HEK293 (cell line): ENCODE measurements around the gene TEX12.

ENCODE experiments used
- CTCF ChIA-PET: fragments of 350-600 bp; formaldehyde crosslinking; extraction: SDS; loops from one replicate; lab custom pipeline; 2021; ENCODE audit warnings: antibody characterized with exemption; lab: Yijun Ruan, JAX
- POLR2A ChIA-PET: fragments of 300-600 bp; formaldehyde crosslinking; extraction: SDS; loops from one replicate; lab custom pipeline; 2020; ENCODE audit warnings: antibody characterized with exemption, inconsistent platforms; lab: Yijun Ruan, JAX
- H3K27ac ChIP-seq: fragments of 200-500 bp; sonication (Bioruptor generic); 2 replicates; pipeline ENCODE4 v1.5.1; 2014; ENCODE audit warnings: low read depth, low read length, control low read depth, inconsistent platforms; ENCODE audit errors: extremely low read depth
- H3K36me3 ChIP-seq, 2 experiments: fragments of 200-500 bp in 1 of 2; sonication (Bioruptor generic) in 1 of 2; 1 replicate in 1 of 2; 2 replicates in 1 of 2; pipeline ENCODE4 v1.5.1; 2014 to 2017; ENCODE audit warnings: inconsistent platforms in 2 of 2, low read length in 2 of 2; ENCODE audit not compliant: control insufficient read depth in 2 of 2, insufficient read depth in 1 of 2
- H3K4me1 ChIP-seq: fragments of 200-500 bp; sonication (Bioruptor generic); 2 replicates; pipeline ENCODE4 v1.5.1; 2014; ENCODE audit warnings: mild to moderate bottlenecking, low read length, inconsistent platforms; ENCODE audit not compliant: control insufficient read depth, insufficient read depth
- H3K4me3 ChIP-seq: 2 replicates; pipeline ENCODE4 v1.5.1; 2011; ENCODE audit warnings: low read depth, mild to moderate bottlenecking, control low read depth, low read length, moderate library complexity
- H3K9me3 ChIP-seq: fragments of 200-500 bp; sonication (Bioruptor generic); 2 replicates; pipeline ENCODE4 v1.5.1; 2014; ENCODE audit warnings: low read depth, low read length, inconsistent platforms; ENCODE audit not compliant: control insufficient read depth, insufficient read depth
- ATF2 ChIP-seq: fragments of 450-650 bp; formaldehyde crosslinking; IDR thresholded peaks from 2 replicates; pipeline ENCODE4 v1.5.1; 2016; ENCODE audit warnings: missing biosample characterization, missing genetic modification characterization, low read depth
- GLI2 ChIP-seq: fragments of 450-650 bp; formaldehyde crosslinking; IDR thresholded peaks from 2 replicates; pipeline ENCODE4; 2017; ENCODE audit warnings: missing biosample characterization, missing genetic modification characterization, low read depth, borderline replicate concordance
- HOXC10 ChIP-seq: sonication (generic); formaldehyde crosslinking; IDR thresholded peaks from 2 replicates; pipeline ENCODE4 v1.8.1; 2023; ENCODE audit warnings: mild to moderate bottlenecking, missing genetic modification reagents
- KLF8 ChIP-seq: fragments of 450-650 bp; formaldehyde crosslinking; IDR thresholded peaks from 2 replicates; pipeline ENCODE4 v1.5.1; 2016; ENCODE audit warnings: missing biosample characterization, missing genetic modification characterization
- OVOL3 ChIP-seq: fragments of 450-650 bp; formaldehyde crosslinking; IDR thresholded peaks from 2 replicates; pipeline ENCODE4 v1.5.1; 2016; ENCODE audit warnings: missing biosample characterization, missing genetic modification characterization
- SALL2 ChIP-seq: fragments of 450-650 bp; formaldehyde crosslinking; IDR thresholded peaks from 2 replicates; pipeline ENCODE4 v1.5.0; 2017; ENCODE audit warnings: missing biosample characterization, mild to moderate bottlenecking, missing genetic modification characterization, borderline replicate concordance
- TSHZ1 ChIP-seq: fragments of 450-650 bp; formaldehyde crosslinking; IDR thresholded peaks from 2 replicates; pipeline ENCODE4 v1.5.1; 2016; ENCODE audit warnings: missing biosample characterization, missing genetic modification characterization, borderline replicate concordance
- YY2 ChIP-seq: fragments of 450-650 bp; formaldehyde crosslinking; IDR thresholded peaks from 2 replicates; pipeline ENCODE4 v1.5.1; 2016; ENCODE audit warnings: missing biosample characterization, missing genetic modification characterization
- ZBTB17 ChIP-seq: fragments of 450-650 bp; formaldehyde crosslinking; IDR thresholded peaks from 2 replicates; pipeline ENCODE4 v1.5.1; 2016; ENCODE audit warnings: missing biosample characterization, missing genetic modification characterization
- ZBTB26 ChIP-seq: fragments of 450-650 bp; formaldehyde crosslinking; optimal IDR thresholded peaks from 2 replicates; pipeline ENCODE3; 2016; ENCODE audit warnings: missing biosample characterization, mild to moderate bottlenecking, missing genetic modification characterization
- ZFP41 ChIP-seq: fragments of 450-650 bp; formaldehyde crosslinking; IDR thresholded peaks from 2 replicates; pipeline ENCODE4 v1.5.1; 2016; ENCODE audit warnings: missing biosample characterization, missing genetic modification characterization, borderline replicate concordance
- ZNF155 ChIP-seq: fragments of 450-650 bp; formaldehyde crosslinking; IDR thresholded peaks from 2 replicates; pipeline ENCODE4 v1.5.1; 2016; ENCODE audit warnings: missing biosample characterization, missing genetic modification characterization
- ZNF341 ChIP-seq: fragments of 450-650 bp; formaldehyde crosslinking; IDR thresholded peaks from 2 replicates; pipeline ENCODE4; 2016; ENCODE audit warnings: low read depth, missing biosample characterization, missing genetic modification characterization
- ZNF354C ChIP-seq: fragments of 450-650 bp; formaldehyde crosslinking; IDR thresholded peaks from 2 replicates; pipeline ENCODE4 v1.5.1; 2016; ENCODE audit warnings: missing biosample characterization, missing genetic modification characterization, low read depth, borderline replicate concordance
- ZNF449 ChIP-seq: fragments of 450-650 bp; formaldehyde crosslinking; IDR thresholded peaks from 2 replicates; pipeline ENCODE4 v1.5.1; 2017; ENCODE audit warnings: missing biosample characterization, mild to moderate bottlenecking, missing genetic modification characterization, moderate library complexity
- ZNF514 ChIP-seq: fragments of 450-650 bp; formaldehyde crosslinking; IDR thresholded peaks from 2 replicates; pipeline ENCODE4 v1.5.1; 2016; ENCODE audit warnings: missing biosample characterization, missing genetic modification characterization
- ZNF558 ChIP-seq: fragments of 450-650 bp; formaldehyde crosslinking; IDR thresholded peaks from 2 replicates; pipeline ENCODE4 v1.5.1; 2016; ENCODE audit warnings: missing biosample characterization, missing genetic modification characterization
- ZNF623 ChIP-seq: fragments of 450-650 bp; formaldehyde crosslinking; IDR thresholded peaks from 2 replicates; pipeline ENCODE4 v1.5.1; 2016; ENCODE audit warnings: missing biosample characterization, missing genetic modification characterization
- ZNF624 ChIP-seq: fragments of 450-650 bp; formaldehyde crosslinking; IDR thresholded peaks from 2 replicates; pipeline ENCODE4 v1.5.1; 2017; ENCODE audit warnings: missing biosample characterization, missing genetic modification characterization
- ZNF626 ChIP-seq: fragments of 450-650 bp; sonication (Bioruptor Pico); formaldehyde crosslinking; IDR thresholded peaks from 2 replicates; pipeline ENCODE4 v1.5.1; 2018; ENCODE audit warnings: missing biosample characterization, missing genetic modification characterization, inconsistent platforms
- ZNF777 ChIP-seq: fragments of 450-650 bp; formaldehyde crosslinking; IDR thresholded peaks from 2 replicates; pipeline ENCODE4 v1.5.1; 2017; ENCODE audit warnings: missing biosample characterization, missing genetic modification characterization, borderline replicate concordance
- ZNF837 ChIP-seq: fragments of 450-650 bp; formaldehyde crosslinking; IDR thresholded peaks from 2 replicates; pipeline ENCODE4 v1.5.1; 2016; ENCODE audit warnings: missing biosample characterization, missing genetic modification characterization
- TF ChIP-seq, protein P1 (sequence below): fragments of 450-650 bp; formaldehyde crosslinking; IDR thresholded peaks from 2 replicates; pipeline ENCODE4 v1.5.1; 2016; ENCODE audit warnings: missing biosample characterization, missing genetic modification characterization

Gene TEX12

GRCh38 chr11:112134473-112134872, 32.7 kb upstream of the TEX12 start (continued):
- TF ChIP-seq ZNF514: no peak
- no peak for TF ChIP-seq ZFP41 (tag by site-specific recombination)
- TF ChIP-seq ZNF626 (tag by site-specific recombination): no peak
- TF ChIP-seq ZNF624 (tag by site-specific recombination): no peak
- no peak for TF ChIP-seq YY2 (tag by site-specific recombination)
- no peak for TF ChIP-seq ZBTB26
- TF ChIP-seq ZNF623 (tag by site-specific recombination): no peak
- TF ChIP-seq ZNF155: no peak
- TF ChIP-seq, protein P1, sequence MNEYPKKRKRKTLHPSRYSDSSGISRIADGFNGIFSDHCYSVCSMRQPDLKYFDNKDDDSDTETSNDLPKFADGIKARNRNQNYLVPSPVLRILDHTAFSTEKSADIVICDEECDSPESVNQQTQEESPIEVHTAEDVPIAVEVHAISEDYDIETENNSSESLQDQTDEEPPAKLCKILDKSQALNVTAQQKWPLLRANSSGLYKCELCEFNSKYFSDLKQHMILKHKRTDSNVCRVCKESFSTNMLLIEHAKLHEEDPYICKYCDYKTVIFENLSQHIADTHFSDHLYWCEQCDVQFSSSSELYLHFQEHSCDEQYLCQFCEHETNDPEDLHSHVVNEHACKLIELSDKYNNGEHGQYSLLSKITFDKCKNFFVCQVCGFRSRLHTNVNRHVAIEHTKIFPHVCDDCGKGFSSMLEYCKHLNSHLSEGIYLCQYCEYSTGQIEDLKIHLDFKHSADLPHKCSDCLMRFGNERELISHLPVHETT (tag by site-specific recombination): no peak
- TF ChIP-seq KLF8: no peak
- TF ChIP-seq OVOL3 (tag by site-specific recombination): no peak
- TF ChIP-seq ZNF341 (tag by site-specific recombination): no peak
- no peak for TF ChIP-seq ZBTB17 (tag by site-specific recombination)

DNA sequence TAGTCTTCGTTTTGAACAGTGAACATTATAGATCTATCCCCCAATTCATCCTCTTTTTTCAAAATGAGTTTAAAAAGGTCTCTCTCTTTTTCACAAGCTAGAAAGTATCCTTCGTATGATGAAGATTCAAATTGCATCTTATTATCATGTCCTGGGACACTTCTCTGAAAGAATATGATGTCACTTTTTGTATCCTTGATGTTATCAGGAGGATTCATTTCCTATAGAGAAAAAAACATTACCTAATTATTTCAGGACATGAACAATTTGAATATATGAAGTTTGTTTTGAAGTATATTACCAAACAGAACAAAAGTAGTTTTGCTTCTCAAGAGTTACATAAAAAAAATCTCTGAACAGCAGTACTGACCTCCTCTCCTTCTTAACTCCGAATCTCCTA, 23.6 kb upstream of the TEX12 start:
- H3K4me3 ChIP-seq: no peak overlapping the region
- ChIA-PET CTCF (interaction anchor here (0.5 kb wide), 1 partner anchor 20 kb away, joined by 8 read pairs; no protein-coding TSS in a partner anchor), POLR2A (no interaction called here)
- TF ChIP-seq ATF2 (tag by site-specific recombination): 0 out of 2 replicates have a peak, but pooled peaks have one; percentile 56
- no peak for TF ChIP-seq ZNF837 (tag by site-specific recombination)
- H3K27ac ChIP-seq: no peak overlapping the region
- no peaks in the 10 kb centered on the region for H3K9me3 ChIP-seq
- H3K4me1 ChIP-seq: no peaks in the 10 kb centered on the region
- H3K36me3 ChIP-seq: no peaks in the 10 kb centered on the region

DNA sequence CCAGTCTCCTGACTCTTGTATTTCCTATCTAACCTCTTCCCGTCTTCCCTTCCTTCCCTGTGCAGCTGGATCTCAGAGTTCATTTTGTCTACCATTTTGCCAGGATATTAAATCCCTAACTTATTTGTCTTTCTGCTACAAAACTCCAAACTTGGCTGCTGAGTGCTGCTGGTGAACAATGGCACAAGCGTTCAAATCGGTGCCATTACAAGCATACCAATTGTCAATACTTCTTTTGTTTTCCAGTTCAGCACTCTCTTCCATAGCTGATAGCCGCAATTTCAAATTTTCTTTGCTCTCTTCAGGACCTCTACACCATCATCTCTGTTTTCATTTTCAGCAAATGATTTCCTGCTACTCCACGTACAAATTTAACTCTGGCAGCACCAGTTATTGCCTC, 16.7 kb upstream of the TEX12 start:
- ChIA-PET POLR2A (no interaction called here), CTCF (interaction anchor here (0.8 to 1.7 kb wide), 3 partner anchors 25 to 37 kb away, joined by 3 to 6 read pairs (median 4); partner anchors contain the start of gene BCO2)
- no peak overlapping the region for H3K27ac ChIP-seq
- H3K36me3 ChIP-seq: no peaks in the 10 kb centered on the region
- H3K4me1 ChIP-seq: no peaks in the 10 kb centered on the region
- no peak overlapping the region for H3K4me3 ChIP-seq
- no peaks in the 10 kb centered on the region for H3K9me3 ChIP-seq
- TF ChIP-seq ZNF777 (tag by site-specific recombination) (no peak), TSHZ1 (no peak), ZNF558 (no peak), SALL2 (tag by site-specific recombination) (no peak), GLI2 (tag by site-specific recombination) (no peak), HOXC10 (CRISPR knock-in tag) (no peak), ZNF449 (tag by site-specific recombination) (no peak), ZNF354C (tag by site-specific recombination) (no peak)
